Bronchial epithelial cell (primary cell): Measurements from ENCODE around the gene OOSP4B. TPM values are rescaled to one million over a fixed set of nuclear protein-coding genes. Genes with fewer than 3 reads are reported as not detected.
"Not testable (repeated sequence)": the region's sequence is repeated elsewhere in the genome, so short reads cannot be mapped to it uniquely, and the experiment has no call there.

ENCODE experiments used
- DNase-seq: peaks from one replicate; pipeline ENCODE4 v3.0.0-alpha.2; 2010; ENCODE audit warnings: low read depth
- FAIRE-seq: peaks from 2 replicates; lab custom pipeline; 2011; peaks lifted over from hg19 to GRCh38; lab: Jason Lieb, UNC
- H3K27me3 ChIP-seq: 2 replicates; pipeline ENCODE4 v1.5.1; 2011; ENCODE audit warnings: low read length; ENCODE audit not compliant: control insufficient read depth, insufficient read depth
- H3K36me3 ChIP-seq: 2 replicates; pipeline ENCODE4 v1.5.1; 2011; ENCODE audit warnings: low read length; ENCODE audit not compliant: control insufficient read depth, insufficient read depth
- H3K4me3 ChIP-seq: 2 replicates; pipeline ENCODE4 v1.5.1; 2011; ENCODE audit warnings: mild to moderate bottlenecking, low read depth, low read length, control low read depth
- CTCF ChIP-seq: IDR thresholded peaks from 2 replicates; pipeline ENCODE4 v1.5.1; 2011; ENCODE audit warnings: mild to moderate bottlenecking, moderate library complexity, low read length, control low read depth, inconsistent platforms; ENCODE audit not compliant: insufficient read depth, severe bottlenecking
- total RNA-seq: library from RNA; depleted of rRNA; stranded (reverse); fragments of >200 nt; gene quantifications from 2 replicates; pipeline ENCODE4 v1.2.1, GENCODE V29; 2014

Gene OOSP4B
- total RNA-seq, 1 donor from 2014 or later = not detected

GRCh38 chr11:60069450-60069849 lies 52.5 kb downstream of the OOSP4B start:
- TF ChIP-seq CTCF = no peak
- Histone ChIP-seq H3K36me3 (no peaks in the 10 kb centered on the region), H3K4me3 (no peak overlapping the region), H3K27me3 (no peaks in the 10 kb centered on the region)
- DNase-seq = peak; percentile 60
- FAIRE-seq = no peak

GRCh38 chr11:60071644-60072043 lies 54.7 kb downstream of the OOSP4B start:
- H3K27me3 ChIP-seq, FAIRE-seq, H3K4me3 ChIP-seq, H3K36me3 ChIP-seq, DNase-seq: not testable (repeated sequence)

- DNase-seq (no peak), FAIRE-seq (no peak)
- H3K36me3 ChIP-seq = no peaks in the 10 kb centered on the region
- H3K4me3 ChIP-seq = no peak overlapping the region
- no peaks in the 10 kb centered on the region for H3K27me3 ChIP-seq
- TF ChIP-seq CTCF = no peak
Observed at GRCh38 chr11:60077216-60077817, 60.3 kb downstream of the OOSP4B start.

- TF ChIP-seq CTCF = no peak
- peak; percentile 19 for DNase-seq
- Histone ChIP-seq H3K36me3 (no peaks in the 10 kb centered on the region), H3K27me3 (no peaks in the 10 kb centered on the region), H3K4me3 (no peak overlapping the region)
- FAIRE-seq = no peak
Observed at GRCh38 chr11:60077981-60078380, 61.0 kb downstream of the OOSP4B start.

- Histone ChIP-seq H3K36me3 (no peaks in the 10 kb centered on the region), H3K4me3 (no peak overlapping the region), H3K27me3 (no peaks in the 10 kb centered on the region)
- no peak for TF ChIP-seq CTCF
- DNase-seq (no peak), FAIRE-seq (no peak)
Observed at GRCh38 chr11:60078745-60079144, 61.8 kb downstream of the OOSP4B start.

- FAIRE-seq = no peak
Observed at GRCh38 chr11:60080535-60080934, 63.6 kb downstream of the OOSP4B start.

More at GRCh38 chr11:60080535-60080934, 63.6 kb downstream of the OOSP4B start:
- no peak overlapping the region for H3K4me3 ChIP-seq
- H3K36me3 ChIP-seq = no peaks in the 10 kb centered on the region
- TF ChIP-seq CTCF = no peak
- H3K27me3 ChIP-seq = no peaks in the 10 kb centered on the region
- no peak for DNase-seq

Other genes with a start within 250 kb of the OOSP4B start
- gene MRPL16, start 206.4 kb upstream of the OOSP4B start, total RNA-seq = 17.4 and 23.3 TPM in 2 replicates
- not detected in 2 replicates for gene CBLIF, start 171.7 kb upstream of the OOSP4B start, total RNA-seq
- gene TCN1, start 150.7 kb upstream of the OOSP4B start, total RNA-seq = 4.2 and 27.4 TPM in 2 replicates
- gene OOSP3, start 138.4 kb upstream of the OOSP4B start, total RNA-seq = not detected in 2 replicates
- not detected in 2 replicates for gene OOSP1, start 78.7 kb upstream of the OOSP4B start, total RNA-seq
- gene OOSP4A, start 53.1 kb upstream of the OOSP4B start, total RNA-seq = not detected in 2 replicates
- gene OOSP2, start 23.2 kb downstream of the OOSP4B start, total RNA-seq = not detected in 2 replicates
- not detected in 2 replicates for gene MS4A3, start 39.5 kb downstream of the OOSP4B start, total RNA-seq
- not detected in 2 replicates for gene MS4A2, start 71.5 kb downstream of the OOSP4B start, total RNA-seq
- gene MS4A6A, start 165.9 kb downstream of the OOSP4B start, total RNA-seq = not detected in 2 replicates
- not detected in 2 replicates for gene MS4A4E, start 226.0 kb downstream of the OOSP4B start, total RNA-seq